Measurements from ENCODE around the gene UROC1. TPM values are rescaled to one million over a fixed set of nuclear protein-coding genes. Genes with fewer than 3 reads are reported as not detected.
A peak's percentile ranks its signal among the peaks of the same experiment; 100 is the strongest.

UROC1 gene
- total RNA-seq, 1 donor, result not detected

DNA sequence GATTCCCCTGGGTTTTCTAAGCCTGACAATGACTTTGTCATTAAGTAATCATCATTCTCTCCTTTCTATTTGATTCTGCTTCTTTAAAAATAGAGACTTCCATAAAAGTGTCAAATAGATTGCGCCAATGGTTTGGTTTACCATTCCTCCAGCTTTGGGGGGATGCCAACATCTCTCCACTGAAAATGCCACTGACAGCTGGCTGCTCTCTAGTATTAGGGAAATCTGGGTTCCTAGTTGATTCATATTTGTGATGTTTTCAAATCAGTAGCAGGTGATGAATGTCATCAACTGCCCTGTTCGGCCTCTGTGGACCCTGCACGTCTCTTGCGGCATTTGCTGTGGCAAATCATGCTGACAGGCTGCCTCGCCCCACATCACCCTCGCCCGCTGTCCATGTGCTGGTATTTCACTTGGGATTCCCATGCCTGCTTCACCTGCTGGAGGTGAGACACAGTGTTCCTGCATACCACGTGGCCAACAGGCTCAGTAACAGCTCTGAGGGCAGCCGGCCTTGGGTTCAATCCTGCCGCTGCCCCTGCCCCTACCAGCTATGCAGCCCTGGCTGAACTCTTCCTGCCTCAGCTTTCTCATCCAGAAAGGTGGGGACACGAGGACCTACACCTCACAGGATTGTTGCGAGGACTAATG lies 70.0 kb downstream of the UROC1 start:
- peak; percentile 10 for DNase-seq (ENCODE audit: low read depth)
- TF ChIP-seq, protein P1, sequence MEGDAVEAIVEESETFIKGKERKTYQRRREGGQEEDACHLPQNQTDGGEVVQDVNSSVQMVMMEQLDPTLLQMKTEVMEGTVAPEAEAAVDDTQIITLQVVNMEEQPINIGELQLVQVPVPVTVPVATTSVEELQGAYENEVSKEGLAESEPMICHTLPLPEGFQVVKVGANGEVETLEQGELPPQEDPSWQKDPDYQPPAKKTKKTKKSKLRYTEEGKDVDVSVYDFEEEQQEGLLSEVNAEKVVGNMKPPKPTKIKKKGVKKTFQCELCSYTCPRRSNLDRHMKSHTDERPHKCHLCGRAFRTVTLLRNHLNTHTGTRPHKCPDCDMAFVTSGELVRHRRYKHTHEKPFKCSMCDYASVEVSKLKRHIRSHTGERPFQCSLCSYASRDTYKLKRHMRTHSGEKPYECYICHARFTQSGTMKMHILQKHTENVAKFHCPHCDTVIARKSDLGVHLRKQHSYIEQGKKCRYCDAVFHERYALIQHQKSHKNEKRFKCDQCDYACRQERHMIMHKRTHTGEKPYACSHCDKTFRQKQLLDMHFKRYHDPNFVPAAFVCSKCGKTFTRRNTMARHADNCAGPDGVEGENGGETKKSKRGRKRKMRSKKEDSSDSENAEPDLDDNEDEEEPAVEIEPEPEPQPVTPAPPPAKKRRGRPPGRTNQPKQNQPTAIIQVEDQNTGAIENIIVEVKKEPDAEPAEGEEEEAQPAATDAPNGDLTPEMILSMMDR (IDR thresholded peaks at IDR 0.05; ENCODE audit: insufficient read depth, low read depth, low read length), result no peak

DNA sequence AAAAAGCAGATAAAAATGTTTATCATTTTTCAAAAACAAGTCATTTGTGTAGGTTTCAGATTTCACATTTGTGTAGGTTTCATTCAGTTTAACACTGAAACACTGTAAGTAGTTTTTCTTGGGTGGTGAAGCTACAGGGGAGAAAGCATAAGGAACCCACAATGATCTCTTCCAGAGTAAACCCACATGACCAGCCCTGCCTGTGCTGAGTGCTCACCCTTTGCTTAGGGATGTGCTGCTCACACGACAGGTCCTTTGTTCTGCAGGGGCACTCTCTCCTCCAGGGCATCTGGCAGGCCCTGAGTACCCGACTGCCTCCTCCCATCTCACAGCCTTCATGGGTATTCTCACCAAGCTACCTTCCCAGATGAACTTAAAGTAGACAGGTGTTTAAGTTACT lies 70.8 kb downstream of the UROC1 start:
- DNase-seq (ENCODE audit: low read depth), result peak; percentile 12
- TF ChIP-seq, protein P1 (IDR thresholded peaks at IDR 0.05; ENCODE audit: insufficient read depth, low read depth, low read length), result no peak
- H3K4me3 ChIP-seq (ENCODE audit: low read depth, low read length), result no peak overlapping the region

More for the DNA sequence above, 70.0 kb downstream of the UROC1 start:
- H3K4me3 ChIP-seq (ENCODE audit: low read depth, low read length), result no peak overlapping the region

DNA sequence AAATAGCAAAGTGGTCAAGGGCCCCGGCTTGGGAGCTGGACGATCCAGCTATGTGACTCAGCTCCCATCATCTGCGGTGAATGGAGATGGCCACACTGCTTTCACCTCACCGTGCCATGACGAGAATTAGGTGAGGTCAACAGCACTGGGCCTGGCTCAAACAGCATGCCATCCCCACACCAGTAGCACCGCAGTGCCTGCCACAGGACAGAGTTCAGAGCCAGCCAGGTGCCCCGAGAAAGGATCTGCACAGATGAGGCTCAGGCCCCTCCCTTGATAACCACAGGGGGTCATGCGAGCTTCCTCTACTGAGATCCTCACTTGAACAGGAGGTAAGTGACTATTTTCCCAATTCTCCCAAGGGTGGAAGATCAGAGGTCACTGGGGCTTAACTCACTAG lies 71.3 kb downstream of the UROC1 start:
- TF ChIP-seq, protein P1 (IDR thresholded peaks at IDR 0.05; ENCODE audit: insufficient read depth, low read depth, low read length), result no peak
- no peak for DNase-seq (ENCODE audit: low read depth)

DNA sequence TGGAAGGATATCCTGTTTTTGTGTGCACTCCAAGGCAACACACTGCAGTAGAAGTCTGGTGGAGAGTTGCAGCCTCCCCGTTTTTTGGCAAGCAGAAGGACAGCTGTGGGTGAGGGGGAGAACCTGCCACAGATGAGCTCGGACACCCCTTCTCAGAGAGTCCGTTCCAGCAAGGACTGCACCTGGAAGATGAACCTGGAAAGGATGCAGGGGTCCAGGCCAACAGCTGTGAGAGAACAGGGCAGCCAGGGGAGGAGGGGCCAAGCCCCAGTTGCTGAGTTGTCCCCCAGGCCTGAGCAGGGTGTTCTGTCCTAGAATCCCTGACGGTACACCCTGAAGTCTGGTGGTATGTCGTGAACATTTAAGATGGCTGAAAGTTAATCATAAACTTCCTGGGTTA lies 72.1 kb downstream of the UROC1 start:
- no peak for DNase-seq (ENCODE audit: low read depth)
- H3K4me3 ChIP-seq (ENCODE audit: low read depth, low read length), result no peak overlapping the region
- TF ChIP-seq, protein P1 (IDR thresholded peaks at IDR 0.05; ENCODE audit: insufficient read depth, low read depth, low read length), result no peak

More for the DNA sequence above, 71.3 kb downstream of the UROC1 start:
- no peak overlapping the region for H3K4me3 ChIP-seq (ENCODE audit: low read depth, low read length)

DNA sequence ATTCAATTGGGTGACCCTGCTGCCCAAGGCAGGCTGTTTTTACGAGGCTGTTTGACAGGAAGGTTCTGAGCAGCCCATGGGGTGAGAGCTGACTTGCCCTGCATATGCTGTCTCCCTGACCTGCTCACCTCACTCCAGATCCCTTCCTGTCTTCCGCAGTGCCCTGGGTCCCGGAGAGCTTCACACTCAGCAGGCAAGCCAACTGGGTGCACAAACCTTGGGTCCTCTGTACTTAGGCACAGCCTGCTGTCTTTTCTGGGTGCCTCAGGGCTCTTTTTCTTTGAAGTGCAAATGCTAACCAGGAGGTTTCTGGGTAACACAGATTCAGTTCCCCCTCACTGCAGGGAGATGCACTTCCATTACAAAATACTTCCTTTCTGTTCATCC lies 74.7 kb downstream of the UROC1 start:
- H3K4me3 ChIP-seq (ENCODE audit: low read depth, low read length), result no peak overlapping the region
- no peak for DNase-seq (ENCODE audit: low read depth)
- TF ChIP-seq, protein P1 (IDR thresholded peaks at IDR 0.05; ENCODE audit: insufficient read depth, low read depth, low read length), result no peak

DNA sequence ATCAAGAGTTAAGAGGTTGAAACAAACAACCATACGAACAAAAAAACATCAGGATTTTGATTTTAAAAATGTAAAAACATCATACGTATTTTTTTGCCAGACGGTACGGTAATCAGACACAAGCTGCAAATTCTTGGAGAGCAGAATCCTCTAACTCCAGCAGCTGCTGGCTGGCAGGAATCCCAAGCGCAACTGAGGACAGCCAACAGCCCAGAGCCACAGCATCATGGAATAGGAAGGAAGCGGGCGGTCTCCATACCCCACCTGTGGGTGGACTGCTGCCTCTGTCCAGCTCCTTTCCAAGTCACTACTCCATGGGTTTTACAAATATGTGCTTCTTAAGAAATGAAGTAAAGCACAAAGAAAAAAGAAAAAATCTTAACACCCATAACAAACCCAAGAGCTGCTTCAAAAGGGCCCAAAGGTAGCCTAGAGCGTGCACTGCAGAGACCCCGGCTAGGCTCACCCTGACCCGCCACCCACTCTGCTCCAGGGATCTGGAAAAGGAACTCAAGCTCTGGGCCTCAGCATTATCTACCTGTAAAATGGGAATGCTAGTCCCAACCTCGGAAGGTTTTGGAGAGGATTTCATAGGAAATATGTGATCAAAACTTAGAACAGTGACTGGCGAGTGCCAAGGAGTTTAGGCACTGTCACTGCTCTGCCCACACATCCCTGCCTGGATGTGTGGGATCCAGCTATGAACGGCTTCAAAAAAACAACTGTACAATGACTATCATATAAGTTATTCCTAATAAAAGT lies 75.3 kb downstream of the UROC1 start:
- TF ChIP-seq, protein P1 (IDR thresholded peaks at IDR 0.05; ENCODE audit: insufficient read depth, low read depth, low read length), result no peak
- DNase-seq (ENCODE audit: low read depth), result no peak
- H3K4me3 ChIP-seq (ENCODE audit: low read depth, low read length), result no peak overlapping the region
